ENCODE results near the gene COX5B. TPM values are rescaled to one million over a fixed set of nuclear protein-coding genes. Genes with fewer than 3 reads are reported as not detected.

The COX5B gene
- total RNA-seq, 1 experiment from 2014 or later, result 310 TPM

DNA sequence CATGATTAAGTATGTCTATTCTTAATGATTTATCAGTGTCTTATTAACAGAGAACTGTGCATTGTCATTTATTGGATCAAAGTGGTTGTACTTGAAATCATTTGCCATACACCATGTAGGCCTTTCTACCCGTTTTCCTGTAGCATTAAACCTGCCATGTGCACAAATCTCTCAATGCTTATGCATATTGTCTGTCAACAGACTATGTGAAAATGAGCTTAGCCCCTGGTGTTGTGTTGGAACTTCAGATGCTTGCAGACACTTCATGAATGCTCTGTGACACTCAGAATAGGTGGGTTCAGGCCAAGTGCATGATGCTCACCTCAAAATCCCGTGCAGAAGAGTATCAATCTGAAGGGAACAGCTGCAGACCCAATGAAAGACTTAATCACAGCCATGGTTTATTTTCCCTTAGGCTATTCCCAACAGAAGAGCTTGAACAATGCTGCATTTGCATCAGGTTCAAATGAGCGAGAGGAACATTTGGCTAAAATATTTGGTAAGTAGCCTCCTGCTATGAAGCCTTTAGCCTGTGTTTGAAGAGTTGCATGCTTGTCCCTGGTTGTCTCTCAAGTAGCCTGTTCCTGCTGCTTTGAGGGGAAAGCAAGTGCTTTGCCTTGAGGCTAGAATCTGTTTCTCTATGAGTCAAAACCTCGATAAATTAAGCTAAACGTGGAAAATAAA, 29.7 kb downstream of the COX5B start:
- H3K9me3 ChIP-seq (ENCODE audit: insufficient read depth, low read depth), result 0 out of 2 replicates have a peak, but pooled peaks cover 8% of the 10 kb centered on the region
- no peaks in the 10 kb centered on the region for H3K36me3 ChIP-seq (ENCODE audit: low read depth)
- H3F3A ChIP-seq (ENCODE audit: insufficient read depth, low read depth), result no peaks in the 10 kb centered on the region
- H3K27ac ChIP-seq, result no peak overlapping the region
- H3K4me1 ChIP-seq (replicated peaks; ENCODE audit: insufficient read depth), result no peaks in the 10 kb centered on the region
- BruUV-seq (replicated peaks), result no TSS peak
- H2AFZ ChIP-seq, result no peak overlapping the region
- H3K4me2 ChIP-seq, result no peak overlapping the region
- intact Hi-C loops (cut with micrococcal nuclease; ENCODE audit: unreplicated experiment), result no loop called here
- H4K20me1 ChIP-seq (ENCODE audit: insufficient read depth), result no peaks in the 10 kb centered on the region
- H3K27me3 ChIP-seq (ENCODE audit: insufficient read depth, low read depth), result no peaks in the 10 kb centered on the region
- CTCF ChIA-PET, result interaction anchor here (1.3 kb wide), 1 partner anchor 328 kb away, joined by 12 read pairs; no protein-coding TSS in a partner anchor
- DNase-seq, result no peak
- POLR2A ChIA-PET (ENCODE audit: unreplicated experiment), result no interaction called here
- H3K4me3 ChIP-seq, result no peak overlapping the region
- no peaks in the 10 kb centered on the region for H3K79me2 ChIP-seq (ENCODE audit: low read depth)
- no peak for TF ChIP-seq EZH2 (IDR thresholded peaks at IDR 0.05; ENCODE audit: low read depth)
- TF ChIP-seq, protein P1, sequence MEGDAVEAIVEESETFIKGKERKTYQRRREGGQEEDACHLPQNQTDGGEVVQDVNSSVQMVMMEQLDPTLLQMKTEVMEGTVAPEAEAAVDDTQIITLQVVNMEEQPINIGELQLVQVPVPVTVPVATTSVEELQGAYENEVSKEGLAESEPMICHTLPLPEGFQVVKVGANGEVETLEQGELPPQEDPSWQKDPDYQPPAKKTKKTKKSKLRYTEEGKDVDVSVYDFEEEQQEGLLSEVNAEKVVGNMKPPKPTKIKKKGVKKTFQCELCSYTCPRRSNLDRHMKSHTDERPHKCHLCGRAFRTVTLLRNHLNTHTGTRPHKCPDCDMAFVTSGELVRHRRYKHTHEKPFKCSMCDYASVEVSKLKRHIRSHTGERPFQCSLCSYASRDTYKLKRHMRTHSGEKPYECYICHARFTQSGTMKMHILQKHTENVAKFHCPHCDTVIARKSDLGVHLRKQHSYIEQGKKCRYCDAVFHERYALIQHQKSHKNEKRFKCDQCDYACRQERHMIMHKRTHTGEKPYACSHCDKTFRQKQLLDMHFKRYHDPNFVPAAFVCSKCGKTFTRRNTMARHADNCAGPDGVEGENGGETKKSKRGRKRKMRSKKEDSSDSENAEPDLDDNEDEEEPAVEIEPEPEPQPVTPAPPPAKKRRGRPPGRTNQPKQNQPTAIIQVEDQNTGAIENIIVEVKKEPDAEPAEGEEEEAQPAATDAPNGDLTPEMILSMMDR (conservative IDR thresholded peaks at IDR 0.05), result no peak
- no peaks in the 10 kb centered on the region for H3K9me2 ChIP-seq (ENCODE audit: insufficient read depth)

GRCh38 chr2:97676620-97677019, 30.8 kb downstream of the COX5B start:
- H3K27me3 ChIP-seq (ENCODE audit: insufficient read depth, low read depth), result no peaks in the 10 kb centered on the region
- H4K20me1 ChIP-seq (ENCODE audit: insufficient read depth), result no peaks in the 10 kb centered on the region
- BruUV-seq (replicated peaks), result no TSS peak
- no peaks in the 10 kb centered on the region for H3K79me2 ChIP-seq (ENCODE audit: low read depth)
- no peak overlapping the region for H3K4me2 ChIP-seq
- H3F3A ChIP-seq (ENCODE audit: insufficient read depth, low read depth), result no peaks in the 10 kb centered on the region
- CTCF ChIA-PET, result interaction anchor here (1.3 kb wide), 1 partner anchor 329 kb away, joined by 12 read pairs; no protein-coding TSS in a partner anchor
- no peaks in the 10 kb centered on the region for H3K4me1 ChIP-seq (replicated peaks; ENCODE audit: insufficient read depth)
- H2AFZ ChIP-seq, result no peak overlapping the region
- H3K9me3 ChIP-seq (ENCODE audit: insufficient read depth, low read depth), result peaks cover 9% of the 10 kb centered on the region; the same call in 1 of the 2 replicates
- no peak overlapping the region for H3K27ac ChIP-seq
- no peak overlapping the region for H3K4me3 ChIP-seq
- no peaks in the 10 kb centered on the region for H3K9me2 ChIP-seq (ENCODE audit: insufficient read depth)
- intact Hi-C loops (cut with micrococcal nuclease; ENCODE audit: unreplicated experiment), result no loop called here
- DNase-seq, result no peak
- no peaks in the 10 kb centered on the region for H3K36me3 ChIP-seq (ENCODE audit: low read depth)
- POLR2A ChIA-PET (ENCODE audit: unreplicated experiment), result no interaction called here
- no peak for TF ChIP-seq EZH2 (IDR thresholded peaks at IDR 0.05; ENCODE audit: low read depth)
- TF ChIP-seq, protein P1 (conservative IDR thresholded peaks at IDR 0.05), result no peak

DNA sequence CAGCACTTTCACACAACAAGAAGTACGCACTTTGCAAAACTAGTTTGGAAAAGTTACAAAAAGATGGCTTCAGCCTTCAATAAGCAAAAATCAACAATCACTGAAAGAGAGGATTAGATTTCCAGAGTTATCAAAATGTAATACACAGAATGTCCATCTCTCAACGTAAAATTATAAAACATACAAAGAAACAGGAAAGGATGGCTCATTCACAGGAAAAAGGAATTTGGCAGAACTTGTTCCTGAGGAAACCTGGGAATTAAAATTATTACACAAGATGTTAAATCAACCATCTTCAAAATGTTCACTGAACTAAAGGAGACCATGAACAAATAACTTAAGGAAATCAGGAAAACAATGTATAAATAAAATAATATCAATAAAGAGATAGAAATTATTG, 31.6 kb downstream of the COX5B start:
- Histone ChIP-seq H3F3A (ENCODE audit: insufficient read depth, low read depth) (no peaks in the 10 kb centered on the region), H3K4me2 (no peak overlapping the region), H3K9me2 (ENCODE audit: insufficient read depth) (no peaks in the 10 kb centered on the region), H2AFZ (no peak overlapping the region), H3K79me2 (ENCODE audit: low read depth) (no peaks in the 10 kb centered on the region), H3K9me3 (ENCODE audit: insufficient read depth, low read depth) (peaks cover 9% of the 10 kb centered on the region; the same call in 1 of the 2 replicates), H3K27ac (no peak overlapping the region), H3K27me3 (ENCODE audit: insufficient read depth, low read depth) (no peaks in the 10 kb centered on the region), H4K20me1 (ENCODE audit: insufficient read depth) (no peaks in the 10 kb centered on the region), H3K4me3 (no peak overlapping the region), H3K4me1 (replicated peaks; ENCODE audit: insufficient read depth) (no peaks in the 10 kb centered on the region), H3K36me3 (ENCODE audit: low read depth) (no peaks in the 10 kb centered on the region)
- TF ChIP-seq, protein P1 (conservative IDR thresholded peaks at IDR 0.05), result no peak
- no peak for TF ChIP-seq EZH2 (IDR thresholded peaks at IDR 0.05; ENCODE audit: low read depth)
- no TSS peak for BruUV-seq (replicated peaks)
- CTCF ChIA-PET, result no interaction called here
- POLR2A ChIA-PET (ENCODE audit: unreplicated experiment), result no interaction called here
- intact Hi-C loops (cut with micrococcal nuclease; ENCODE audit: unreplicated experiment), result no loop called here
- no peak for DNase-seq
